GM19455 (cell line): ENCODE measurements around the gene MEOX2.

Experiments used
- ATAC-seq: cut with Tn5 transposase; IDR thresholded peaks from one replicate; pipeline ENCODE4 v1.9.1; 2021; ENCODE audit not compliant: unreplicated experiment

The MEOX2 gene

DNA sequence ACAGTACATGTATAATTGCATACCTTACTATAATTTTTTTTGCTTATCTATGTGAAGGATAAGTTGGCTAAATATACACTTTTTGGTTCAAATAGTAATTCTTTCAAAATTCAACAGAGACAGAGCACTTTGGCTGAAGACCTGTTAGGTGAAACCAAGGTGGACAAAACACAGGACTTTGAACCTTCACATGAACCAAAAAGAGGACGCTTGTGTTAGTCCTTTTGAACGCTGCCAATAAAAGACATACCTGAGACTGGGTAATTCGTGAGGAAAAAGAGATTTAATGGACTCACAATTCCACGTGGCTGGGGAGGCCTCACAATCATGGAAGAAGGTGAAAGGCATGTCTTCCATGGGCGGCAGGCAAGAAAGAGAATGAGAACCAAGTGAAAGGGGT, 120.0 kb downstream of the MEOX2 start:
- no peak for ATAC-seq

DNA sequence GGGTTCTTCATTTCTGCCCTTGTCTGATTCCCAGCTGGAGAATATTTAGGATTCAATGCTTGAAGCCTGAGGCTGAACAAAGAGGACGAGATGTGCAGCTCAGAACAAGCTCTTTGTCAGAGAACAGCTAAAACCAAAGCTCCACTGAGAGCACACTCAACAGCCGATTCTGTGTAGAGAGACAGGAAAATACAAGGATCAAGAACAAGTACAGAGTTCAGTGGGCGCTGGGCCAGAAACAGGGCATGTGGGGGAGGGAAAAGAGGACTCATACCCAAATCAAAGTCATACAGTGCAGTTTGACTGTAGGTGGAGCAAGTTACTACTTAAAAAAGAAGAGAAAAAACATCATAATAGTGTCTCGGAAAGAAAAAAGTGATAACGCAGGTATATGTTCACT, 124.6 kb downstream of the MEOX2 start, which contains the start of gene AGMO:
TSS of gene AGMO (minus strand) at position 181 of the 400 bp plus-strand sequence.
- no peak for ATAC-seq
